ENCODE measurements around the gene WNT10A. TPM values are rescaled to one million over a fixed set of nuclear protein-coding genes. Genes with fewer than 3 reads are reported as not detected.

WNT10A gene
- total and polyA plus RNA-seq, 2 of the 8 experiments (the other 6 are each of a cell fraction or from before 2014, with no cell fraction given), result 0.05 TPM; not detected in 1

- no peak for TF ChIP-seq CHD1 (IDR thresholded peaks at IDR 0.05; ENCODE audit: low read depth, low read length)
- peak; percentile 49 for TF ChIP-seq RNF2 (IDR thresholded peaks at IDR 0.05; ENCODE audit: borderline replicate concordance, low read depth, low read length, missing control alignments, poor library complexity, severe bottlenecking)
- TF ChIP-seq SRF (IDR thresholded peaks at IDR 0.05; ENCODE audit: low read depth, low read length), result no peak
- no peak for TF ChIP-seq SAP30 (IDR thresholded peaks at IDR 0.05; ENCODE audit: insufficient read depth, insufficient replicate concordance, low read length)
- TF ChIP-seq EZH2 (IDR thresholded peaks at IDR 0.05; ENCODE audit: low read depth, low read length, severe bottlenecking), result peak; percentile 88
- TF ChIP-seq SIX5 (IDR thresholded peaks at IDR 0.05; ENCODE audit: low read depth, low read length), result no peak
- TF ChIP-seq CBX5 (IDR thresholded peaks at IDR 0.05; ENCODE audit: low read depth, low read length), result no peak
- TF ChIP-seq CHD2 (IDR thresholded peaks at IDR 0.05; ENCODE audit: low read length), result no peak
Measured at GRCh38 chr2:218893349-218894150, 12.9 kb downstream of the WNT10A start (continued).

Data from H1 (cell line).